ENCODE data around the gene ARL11.

The ARL11 gene

GRCh38 chr13:49649963-49650312 lies 21.6 kb downstream of the ARL11 start:
- DNase-seq = no peak

- no peak for DNase-seq
Observed at GRCh38 chr13:49651570-49652354, 23.5 kb downstream of the ARL11 start.

GRCh38 chr13:49652355-49653305 lies 24.3 kb downstream of the ARL11 start:
- DNase-seq = no peak

- DNase-seq = no peak
Observed at GRCh38 chr13:49653478-49653877, 25.2 kb downstream of the ARL11 start.

GRCh38 chr13:49654011-49654410 lies 25.7 kb downstream of the ARL11 start:
- DNase-seq = no peak

DNA sequence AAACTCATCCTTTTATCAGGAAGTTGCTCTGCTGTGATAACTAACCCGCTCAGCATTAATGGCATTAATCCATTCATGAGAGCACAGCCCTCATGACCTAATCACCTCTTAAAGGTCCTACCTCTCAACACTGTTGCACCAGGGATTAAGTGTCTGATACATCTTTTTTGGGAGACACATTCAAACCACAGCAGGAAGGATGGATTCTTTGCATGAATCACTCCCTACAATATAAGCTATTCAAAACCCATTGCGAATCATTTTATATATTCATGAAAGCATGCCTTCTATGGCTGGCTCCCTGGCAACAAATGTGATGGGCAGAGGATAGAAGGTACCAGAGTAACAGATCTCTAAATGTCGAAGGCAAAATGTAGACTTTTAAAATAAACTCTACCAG lies 27.6 kb downstream of the ARL11 start:
- no peak for DNase-seq

GRCh38 chr13:49657241-49657641 lies 28.9 kb downstream of the ARL11 start:
- no peak for DNase-seq

- no peak for DNase-seq
Observed at GRCh38 chr13:49664606-49665005, 36.3 kb downstream of the ARL11 start.

DNA sequence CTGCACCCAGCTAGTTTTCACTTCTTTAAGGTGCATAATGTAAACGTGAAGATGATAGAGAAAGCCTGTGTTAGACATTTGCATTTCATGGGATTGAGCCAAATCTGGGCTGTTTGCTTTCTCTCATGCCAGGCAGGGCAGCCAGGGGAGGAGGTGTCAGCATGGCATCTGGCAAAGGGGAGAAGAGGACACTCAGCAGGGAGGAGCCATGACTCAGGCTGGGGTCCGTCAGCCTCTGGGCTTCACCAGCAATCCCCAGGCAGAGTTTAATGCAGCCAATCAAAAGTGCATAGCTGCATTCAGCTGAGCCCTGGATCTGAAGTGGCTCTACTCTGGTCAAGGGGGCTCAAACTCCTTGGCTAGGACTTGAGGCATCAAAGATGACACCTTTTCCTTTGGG lies 39.5 kb downstream of the ARL11 start:
- no peak for DNase-seq

DNA sequence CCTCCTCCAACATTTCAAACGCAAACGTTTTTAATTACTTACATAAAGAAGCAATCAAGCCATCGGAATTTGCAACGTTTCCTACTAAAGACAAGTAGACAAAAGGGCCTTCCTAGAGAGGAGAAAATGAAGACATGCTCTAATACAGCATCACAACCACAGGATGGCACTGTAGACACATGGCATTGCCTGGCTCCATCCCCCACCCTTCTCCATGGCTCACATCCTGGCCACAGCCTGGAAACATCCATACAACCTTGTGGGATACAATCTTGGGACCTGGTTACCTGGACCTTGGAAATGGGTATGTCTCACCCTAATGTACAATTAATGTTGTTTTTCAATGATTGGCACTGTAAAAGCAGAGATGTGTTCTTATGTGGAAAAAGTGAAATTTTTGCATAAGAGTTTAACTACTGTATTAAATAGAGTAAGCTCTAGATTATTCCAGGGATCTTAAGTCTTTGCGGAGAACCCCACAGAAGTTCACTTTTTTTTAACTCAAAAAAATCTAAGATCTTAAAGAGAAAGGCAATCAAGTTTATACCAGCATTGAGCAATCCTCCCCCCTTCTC lies 41.5 kb downstream of the ARL11 start:
- DNase-seq = no peak

- DNase-seq = no peak
Observed at GRCh38 chr13:49670828-49671227, 42.5 kb downstream of the ARL11 start.

- DNase-seq = no peak
Observed at GRCh38 chr13:49676581-49677298, 48.4 kb downstream of the ARL11 start.

DNA sequence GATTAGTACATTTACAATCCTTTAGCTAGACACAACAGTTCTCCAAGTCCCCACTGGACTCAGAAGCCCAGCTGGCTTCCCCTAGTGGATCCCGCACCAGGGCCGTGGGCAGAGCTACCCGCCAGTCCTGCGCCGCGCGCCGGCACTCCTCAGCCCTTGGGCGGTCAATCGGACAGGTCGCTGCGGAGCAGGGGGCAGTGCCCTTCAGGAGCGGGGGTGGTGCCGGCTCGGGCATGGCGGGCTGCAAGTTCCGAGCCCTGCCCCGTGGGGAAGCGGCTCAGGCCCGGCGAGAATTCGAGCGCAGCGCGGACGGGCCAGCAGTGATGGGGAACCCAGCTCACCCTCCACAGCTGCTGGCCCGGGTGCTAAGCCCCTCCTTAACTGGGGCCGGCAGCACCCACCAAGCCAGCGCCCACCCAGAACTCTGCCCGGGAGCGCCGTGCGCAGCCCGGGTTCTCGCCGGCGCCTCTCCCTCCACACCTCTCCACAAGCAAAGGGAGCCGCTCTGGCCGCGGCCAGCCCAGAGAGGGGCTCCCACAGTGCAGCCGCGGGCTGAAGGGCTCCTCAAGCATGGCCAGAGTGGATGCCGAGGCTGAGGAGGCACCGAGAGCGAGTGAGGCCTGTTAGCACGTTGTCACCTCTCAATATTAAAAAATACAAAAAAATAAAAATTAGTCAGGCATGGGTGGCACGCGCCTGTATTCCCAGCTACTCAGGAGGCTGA lies 50.0 kb downstream of the ARL11 start:
- no peak for DNase-seq

DNA sequence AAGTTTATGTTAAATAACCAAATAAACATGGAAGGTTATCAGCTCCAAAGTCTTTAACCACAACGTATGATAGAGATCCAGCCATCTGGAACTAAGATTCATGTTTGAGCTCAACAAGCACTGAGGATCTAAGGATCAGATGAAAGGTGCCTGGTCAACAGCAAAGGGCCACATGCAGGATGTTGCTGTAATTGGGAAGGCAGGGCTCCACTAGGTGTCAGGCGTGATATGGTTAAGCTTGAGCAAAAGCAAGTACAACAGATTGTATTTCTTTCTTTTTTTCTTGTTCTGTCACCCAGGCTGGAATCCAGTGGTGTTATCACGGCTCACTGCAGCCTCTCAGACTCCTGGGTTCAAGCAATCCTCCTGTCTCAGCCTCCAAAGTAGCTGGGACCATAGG lies 50.9 kb downstream of the ARL11 start:
- DNase-seq = no peak

GRCh38 chr13:49681842-49682435 lies 53.6 kb downstream of the ARL11 start:
- DNase-seq = no peak
